HepG2 (cell line): ENCODE measurements around the gene CAVIN1. TPM values are rescaled to one million over a fixed set of nuclear protein-coding genes. Genes with fewer than 3 reads are reported as not detected.
A peak's percentile ranks its signal among the peaks of the same experiment; 100 is the strongest.

Experiments used
- CHD2 ChIP-seq: IDR thresholded peaks from 2 replicates; pipeline ENCODE4 v1.6.1; 2011; ENCODE audit warnings: low read depth, low read length, improper control_type of control experiment
- ELF4 ChIP-seq: sonication (generic); formaldehyde crosslinking; IDR thresholded peaks from 2 replicates; pipeline ENCODE4 v1.5.0; 2020; ENCODE audit warnings: missing genetic modification reagents, mild to moderate bottlenecking, moderate library complexity, borderline replicate concordance
- ETV6 ChIP-seq: sonication (generic); formaldehyde crosslinking; conservative IDR thresholded peaks from 2 replicates; pipeline ENCODE4 v1.4.0; 2020; ENCODE audit warnings: missing genetic modification reagents
- HOXA3 ChIP-seq: sonication (generic); formaldehyde crosslinking; IDR thresholded peaks from 2 replicates; pipeline ENCODE4 v1.5.0; 2020; ENCODE audit warnings: missing genetic modification reagents
- KLF6 ChIP-seq: IDR thresholded peaks from 2 replicates; pipeline ENCODE4 v1.8.0; 2016; ENCODE audit warnings: missing biosample characterization, missing genetic modification reagents
- NFIB ChIP-seq: sonication (generic); formaldehyde crosslinking; IDR thresholded peaks from 2 replicates; pipeline ENCODE4 v1.9.0; 2021; ENCODE audit warnings: missing genetic modification reagents, mild to moderate bottlenecking, borderline replicate concordance
- NKX3-1 ChIP-seq: sonication (generic); formaldehyde crosslinking; IDR thresholded peaks from 2 replicates; pipeline ENCODE4 v1.5.0; 2020; ENCODE audit warnings: missing genetic modification reagents
- PCBP1 ChIP-seq: fragments of 200-400 bp; formaldehyde crosslinking; IDR thresholded peaks from 2 replicates; pipeline ENCODE4 v1.6.1; 2017; ENCODE audit warnings: mild to moderate bottlenecking, low read depth, low read length, borderline replicate concordance
- PHF20 ChIP-seq: sonication (generic); formaldehyde crosslinking; IDR thresholded peaks from 2 replicates; pipeline ENCODE4 v1.5.0; 2020; ENCODE audit warnings: mild to moderate bottlenecking, missing genetic modification reagents
- PHF5A ChIP-seq: IDR thresholded peaks from one replicate; pipeline ENCODE4 v1.6.1; 2018; ENCODE audit warnings: low read depth, missing genetic modification reagents; ENCODE audit not compliant: unreplicated experiment
- PTBP1 ChIP-seq: fragments of 200-400 bp; formaldehyde crosslinking; IDR thresholded peaks from 2 replicates; pipeline ENCODE4 v1.6.1; 2018; ENCODE audit warnings: low read length, low read depth; ENCODE audit not compliant: poor library complexity, severe bottlenecking
- RXRB ChIP-seq: IDR thresholded peaks from 2 replicates; pipeline ENCODE4 v1.6.1; 2016; ENCODE audit warnings: borderline replicate concordance, missing genetic modification reagents, missing compliant biosample characterization
- SMAD1 ChIP-seq: sonication (generic); formaldehyde crosslinking; IDR thresholded peaks from 2 replicates; pipeline ENCODE4 v1.4.0; 2020; ENCODE audit warnings: missing genetic modification reagents, low read depth, mild to moderate bottlenecking, borderline replicate concordance
- TBX3 ChIP-seq: fragments of 450-650 bp; IDR thresholded peaks from 2 replicates; pipeline ENCODE4 v1.6.1; 2017; ENCODE audit warnings: antibody characterized with exemption, mild to moderate bottlenecking, inconsistent platforms, borderline replicate concordance
- WIZ ChIP-seq: sonication (generic); formaldehyde crosslinking; IDR thresholded peaks from 2 replicates; pipeline ENCODE4 v1.5.1; 2020; ENCODE audit warnings: mild to moderate bottlenecking, missing genetic modification reagents
- ZNF34 ChIP-seq: sonication (generic); formaldehyde crosslinking; IDR thresholded peaks from 2 replicates; pipeline ENCODE4 v1.4.0; 2020; ENCODE audit warnings: mild to moderate bottlenecking, missing genetic modification reagents, borderline replicate concordance
- ZNF550 ChIP-seq: sonication (generic); formaldehyde crosslinking; IDR thresholded peaks from 2 replicates; pipeline ENCODE4 v1.4.0; 2020; ENCODE audit warnings: mild to moderate bottlenecking, missing genetic modification reagents, borderline replicate concordance
- ZNF841 ChIP-seq: sonication (generic); formaldehyde crosslinking; IDR thresholded peaks from 2 replicates; pipeline ENCODE4 v1.8.1; 2023; ENCODE audit warnings: missing genetic modification reagents, borderline replicate concordance
- polyA plus RNA-seq, 8 experiments: library from polyadenylated mRNA; depleted of rRNA in 3 of 8; stranded (reverse) in 7 of 8; unstranded in 1 of 8; fragments of >200 nt; fragmentation: Illumina TruSeq in 4 of 8; extraction: Trizol in 4 of 8; gene quantifications; 2 replicates each; pipeline versions ENCODE4 v1.2.1 to v1.2.3, GENCODE V29; 2011 to 2016; ENCODE audit warnings: low read depth in 4 of 8, missing spikeins in 1 of 8, mixed read lengths in 1 of 8; ENCODE audit not compliant: insufficient read depth in 1 of 8
- total RNA-seq, 5 experiments: library from RNA; depleted of rRNA; stranded (reverse); fragments of >200 nt; fragmentation: Illumina TruSeq; extraction: Trizol; gene quantifications; 2 replicates each; pipeline ENCODE4 v1.2.3, GENCODE V29; 2016; ENCODE audit warnings: low read depth in 1 of 5
- TF ChIP-seq, protein P1 (sequence below): IDR thresholded peaks from 2 replicates; pipeline ENCODE4 v1.6.1; 2016; ENCODE audit warnings: low read depth
- TF ChIP-seq, protein P2 (sequence below): sonication (generic); formaldehyde crosslinking; IDR thresholded peaks from 2 replicates; pipeline ENCODE4 v1.5.1; 2020; ENCODE audit warnings: missing genetic modification reagents, mild to moderate bottlenecking, borderline replicate concordance

CAVIN1 gene
- total and polyA plus RNA-seq, 2 of the 13 experiments (the other 11 are each of a cell fraction or from before 2014, with no cell fraction given), result 15.9 to 25.5 TPM

DNA sequence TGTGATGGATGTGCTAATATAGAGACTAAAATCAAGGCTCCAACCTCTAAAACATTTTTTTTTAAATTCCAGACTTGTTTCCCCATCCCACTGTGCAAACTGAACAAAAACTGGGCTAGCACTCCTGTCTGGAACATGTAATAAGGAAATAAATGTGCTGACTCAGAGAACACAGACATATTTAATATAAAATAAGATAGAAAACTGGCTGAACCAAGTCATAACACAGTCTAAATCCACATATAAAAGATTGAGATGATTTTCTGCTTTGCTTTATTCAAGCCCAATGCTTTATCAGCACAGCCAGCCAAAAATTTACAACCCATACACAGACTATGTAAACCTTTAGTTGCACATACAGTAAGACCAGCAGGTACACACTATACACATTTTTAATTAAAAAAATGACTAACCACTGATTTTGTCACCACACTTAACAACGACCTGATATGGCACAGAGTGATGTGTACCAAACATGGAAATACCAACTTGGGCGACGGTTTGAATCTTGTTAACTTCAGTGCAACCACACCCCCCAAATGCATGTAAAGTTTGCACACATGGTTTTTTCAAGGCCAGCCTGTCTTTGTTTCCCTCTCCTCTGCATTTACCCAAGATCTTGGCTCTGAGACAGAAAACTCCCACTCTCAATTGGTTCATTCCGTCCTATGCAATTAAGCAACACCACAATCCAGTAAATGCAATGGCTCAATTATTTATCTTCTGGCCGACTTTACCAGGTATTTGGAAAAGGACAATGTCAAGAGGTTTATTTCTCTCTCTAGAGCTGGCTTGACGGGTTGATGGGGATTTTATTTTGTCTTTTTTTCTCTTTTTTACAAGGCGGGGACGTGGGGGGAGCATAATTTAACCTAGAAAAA, 36.0 kb downstream of the CAVIN1 start (continued):
- no peak for TF ChIP-seq NFIB (CRISPR knock-in tag)
- TF ChIP-seq SMAD1 (CRISPR knock-in tag), result no peak
- no peak for TF ChIP-seq PHF20
- TF ChIP-seq CHD2, result no peak
- TF ChIP-seq KLF6, result no peak
- TF ChIP-seq RXRB (CRISPR knock-in tag), result peak; percentile 30; the same call in 1 of the 2 replicates
- no peak for TF ChIP-seq PTBP1
- TF ChIP-seq ETV6 (CRISPR knock-in tag), result no peak
- peak; percentile 47; the same call in 1 of the 2 replicates for TF ChIP-seq HOXA3 (CRISPR knock-in tag)
- no peak for TF ChIP-seq ELF4
- TF ChIP-seq PHF5A (CRISPR knock-in tag), result peak; percentile 28
- TF ChIP-seq, protein P1, sequence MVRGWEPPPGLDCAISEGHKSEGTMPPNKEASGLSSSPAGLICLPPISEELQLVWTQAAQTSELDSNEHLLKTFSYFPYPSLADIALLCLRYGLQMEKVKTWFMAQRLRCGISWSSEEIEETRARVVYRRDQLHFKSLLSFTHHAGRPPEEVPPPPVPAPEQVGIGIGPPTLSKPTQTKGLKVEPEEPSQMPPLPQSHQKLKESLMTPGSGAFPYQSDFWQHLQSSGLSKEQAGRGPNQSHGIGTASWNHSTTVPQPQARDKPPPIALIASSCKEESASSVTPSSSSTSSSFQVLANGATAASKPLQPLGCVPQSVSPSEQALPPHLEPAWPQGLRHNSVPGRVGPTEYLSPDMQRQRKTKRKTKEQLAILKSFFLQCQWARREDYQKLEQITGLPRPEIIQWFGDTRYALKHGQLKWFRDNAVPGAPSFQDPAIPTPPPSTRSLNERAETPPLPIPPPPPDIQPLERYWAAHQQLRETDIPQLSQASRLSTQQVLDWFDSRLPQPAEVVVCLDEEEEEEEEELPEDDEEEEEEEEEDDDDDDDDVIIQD (CRISPR knock-in tag), result peak; percentile 53; the same call in 1 of the 2 replicates
- TF ChIP-seq ZNF34 (CRISPR knock-in tag), result no peak
- TF ChIP-seq, protein P2, sequence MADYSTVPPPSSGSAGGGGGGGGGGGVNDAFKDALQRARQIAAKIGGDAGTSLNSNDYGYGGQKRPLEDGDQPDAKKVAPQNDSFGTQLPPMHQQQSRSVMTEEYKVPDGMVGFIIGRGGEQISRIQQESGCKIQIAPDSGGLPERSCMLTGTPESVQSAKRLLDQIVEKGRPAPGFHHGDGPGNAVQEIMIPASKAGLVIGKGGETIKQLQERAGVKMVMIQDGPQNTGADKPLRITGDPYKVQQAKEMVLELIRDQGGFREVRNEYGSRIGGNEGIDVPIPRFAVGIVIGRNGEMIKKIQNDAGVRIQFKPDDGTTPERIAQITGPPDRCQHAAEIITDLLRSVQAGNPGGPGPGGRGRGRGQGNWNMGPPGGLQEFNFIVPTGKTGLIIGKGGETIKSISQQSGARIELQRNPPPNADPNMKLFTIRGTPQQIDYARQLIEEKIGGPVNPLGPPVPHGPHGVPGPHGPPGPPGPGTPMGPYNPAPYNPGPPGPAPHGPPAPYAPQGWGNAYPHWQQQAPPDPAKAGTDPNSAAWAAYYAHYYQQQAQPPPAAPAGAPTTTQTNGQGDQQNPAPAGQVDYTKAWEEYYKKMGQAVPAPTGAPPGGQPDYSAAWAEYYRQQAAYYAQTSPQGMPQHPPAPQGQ, result no peak
- no peak for TF ChIP-seq PCBP1
- no peak for TF ChIP-seq ZNF550 (CRISPR knock-in tag)
- TF ChIP-seq WIZ (CRISPR knock-in tag), result peak; percentile 26; the same call in 1 of the 2 replicates
- TF ChIP-seq TBX3, result no peak
- TF ChIP-seq NKX3-1, result 0 out of 2 replicates have a peak, but pooled peaks have one; percentile 32
- TF ChIP-seq ZNF841 (CRISPR knock-in tag), result no peak
